Measurements from ENCODE around the gene NRIP1. TPM values are rescaled to one million over a fixed set of nuclear protein-coding genes. Genes with fewer than 3 reads are reported as not detected.
A peak's percentile ranks its signal among the peaks of the same experiment; 100 is the strongest.

NRIP1 gene
- total RNA-seq, 1 donor from 2014 or later = 45.9 TPM

- DNase-seq = peak; percentile 59
- Histone ChIP-seq H3K9me3 (no peaks in the 10 kb centered on the region), H3K4me3 (no peak overlapping the region), H3K4me1 (no peaks in the 10 kb centered on the region), H3K27ac (no peak overlapping the region), H3K27me3 (no peaks in the 10 kb centered on the region), H3K36me3 (peaks cover 3% of the 10 kb centered on the region)
- ATAC-seq = peak; percentile 60
- intact Hi-C loops (cut with DNase I) = no loop called here
- TF ChIP-seq CTCF (IDR thresholded peaks at IDR 0.05) = no peak
Observed at GRCh38 chr21:14991957-14992356, 72.8 kb downstream of the NRIP1 start.

GRCh38 chr21:14989359-14989758 lies 75.4 kb downstream of the NRIP1 start:
- TF ChIP-seq CTCF (IDR thresholded peaks at IDR 0.05) = no peak
- H3K9me3 ChIP-seq = no peaks in the 10 kb centered on the region
- peaks cover 6% of the 10 kb centered on the region for H3K36me3 ChIP-seq
- no peaks in the 10 kb centered on the region for H3K27me3 ChIP-seq
- no peak overlapping the region for H3K27ac ChIP-seq
- intact Hi-C loops (cut with DNase I) = no loop called here
- no peak overlapping the region for H3K4me3 ChIP-seq
- no peak for DNase-seq
- no peaks in the 10 kb centered on the region for H3K4me1 ChIP-seq
- no peak for ATAC-seq

GRCh38 chr21:14988760-14989159 lies 76.0 kb downstream of the NRIP1 start:
- Histone ChIP-seq H3K4me1 (no peaks in the 10 kb centered on the region), H3K27me3 (no peaks in the 10 kb centered on the region), H3K36me3 (peaks cover 9% of the 10 kb centered on the region), H3K27ac (no peak overlapping the region), H3K9me3 (no peaks in the 10 kb centered on the region), H3K4me3 (no peak overlapping the region)
- no peak for ATAC-seq
- intact Hi-C loops (cut with DNase I) = no loop called here
- no peak for DNase-seq
- TF ChIP-seq CTCF (IDR thresholded peaks at IDR 0.05) = no peak

GRCh38 chr21:14987370-14988170 lies 77.2 kb downstream of the NRIP1 start:
- DNase-seq (no peak), ATAC-seq (no peak)
- intact Hi-C loops (cut with DNase I) = no loop called here
- H3K27me3 ChIP-seq = no peaks in the 10 kb centered on the region
- no peak overlapping the region for H3K4me3 ChIP-seq
- H3K9me3 ChIP-seq = no peaks in the 10 kb centered on the region
- no peak for TF ChIP-seq CTCF (IDR thresholded peaks at IDR 0.05)
- H3K4me1 ChIP-seq = no peaks in the 10 kb centered on the region
- no peak overlapping the region for H3K27ac ChIP-seq
- H3K36me3 ChIP-seq = peaks cover 9% of the 10 kb centered on the region

GRCh38 chr21:14985306-14985705 lies 79.5 kb downstream of the NRIP1 start:
- H3K4me3 ChIP-seq = no peak overlapping the region
- H3K4me1 ChIP-seq = no peaks in the 10 kb centered on the region
- no peaks in the 10 kb centered on the region for H3K27me3 ChIP-seq
- no peak overlapping the region for H3K27ac ChIP-seq
- ATAC-seq (no peak), DNase-seq (no peak)
- TF ChIP-seq CTCF (IDR thresholded peaks at IDR 0.05) = no peak
- peaks cover 5% of the 10 kb centered on the region for H3K36me3 ChIP-seq
- intact Hi-C loops (cut with DNase I) = no loop called here
- H3K9me3 ChIP-seq = no peaks in the 10 kb centered on the region
